Measurements from ENCODE around the gene FAM20A.
"Not testable (repeated sequence)": the region's sequence is repeated elsewhere in the genome, so short reads cannot be mapped to it uniquely, and the experiment has no call there.

The FAM20A gene

GRCh38 chr17:68507576-68507975 lies 93.6 kb downstream of the FAM20A start:
- Histone ChIP-seq H3K4me2 (peak overlapping the region in 5 of 11 experiments; percentile 33 to 87 (median 51); a peak in 8 of 22 replicates), H4K20me1 (peaks cover 0 to under 1% (median 0%) of the 10 kb centered on the region in 11 experiments; a peak in 3 of 22 replicates), H3K27me3 (no peaks in the 10 kb centered on the region; a peak in 1 of 22 replicates), H3K4me1 (peaks cover 8 to 46% (median 24%) of the 10 kb centered on the region in 10 experiments), H3K9ac (no peak overlapping the region), H3K4me3 (no peak overlapping the region), H3K27ac (peak overlapping the region in 2 of 11 experiments; percentile 5 to 37; a peak in 1 of 22 replicates), H3K9me3 (replicated peaks in 1 of 11) (peaks cover 0 to 7% (median 0%) of the 10 kb centered on the region in 11 experiments; a peak in 2 of 22 replicates), H3K36me3 (no peaks in the 10 kb centered on the region)
- TF ChIP-seq Cebpa-rat (IDR thresholded peaks at IDR 0.05), result no peak

GRCh38 chr17:68505951-68506350 lies 95.2 kb downstream of the FAM20A start:
- no peak overlapping the region for H3K27ac ChIP-seq
- no peaks in the 10 kb centered on the region for H4K20me1 ChIP-seq
- H3K9me3 ChIP-seq (replicated peaks in 1 of 11), result peaks cover 0 to 7% (median 0%) of the 10 kb centered on the region in 11 experiments; a peak in 2 of 22 replicates
- no peaks in the 10 kb centered on the region for H3K36me3 ChIP-seq
- H3K4me1 ChIP-seq, result peaks cover under 1 to 39% (median 17%) of the 10 kb centered on the region in 10 experiments; a peak in 18 of 20 replicates
- no peak for TF ChIP-seq Cebpa-rat (IDR thresholded peaks at IDR 0.05)
- no peaks in the 10 kb centered on the region for H3K27me3 ChIP-seq
- H3K9ac ChIP-seq, result no peak overlapping the region
- no peak overlapping the region for H3K4me3 ChIP-seq
- H3K4me2 ChIP-seq, result no peak overlapping the region

- Histone ChIP-seq H3K4me3 (no peak overlapping the region), H3K4me2 (no peak overlapping the region)
- no peak for TF ChIP-seq Cebpa-rat (IDR thresholded peaks at IDR 0.05)
Observed at GRCh38 chr17:68501074-68501473, 100.1 kb downstream of the FAM20A start.

GRCh38 chr17:68499587-68499986 lies 101.6 kb downstream of the FAM20A start:
- H3K4me3 ChIP-seq, result no peak overlapping the region
- peaks cover 8 to 40% (median 17%) of the 10 kb centered on the region in 10 experiments; a peak in 19 of 20 replicates for H3K4me1 ChIP-seq
- H3K27ac ChIP-seq, result no peak overlapping the region
- no peak for TF ChIP-seq Cebpa-rat (IDR thresholded peaks at IDR 0.05)
- no peak overlapping the region for H3K9ac ChIP-seq
- peaks cover 0 to 13% (median 7%) of the 10 kb centered on the region in 11 experiments; a peak in 7 of 22 replicates for H3K9me3 ChIP-seq (replicated peaks in 1 of 11)
- H3K36me3 ChIP-seq, result no peaks in the 10 kb centered on the region
- H4K20me1 ChIP-seq, result no peaks in the 10 kb centered on the region
- H3K27me3 ChIP-seq, result no peaks in the 10 kb centered on the region
- peak overlapping the region in 2 of 11 experiments; percentile 93 to 94; a peak in 6 of 22 replicates for H3K4me2 ChIP-seq

More at GRCh38 chr17:68501074-68501473, 100.1 kb downstream of the FAM20A start:
- H4K20me1 ChIP-seq, result no peaks in the 10 kb centered on the region
- no peaks in the 10 kb centered on the region for H3K27me3 ChIP-seq
- H3K4me1 ChIP-seq, result peaks cover 8 to 40% (median 17%) of the 10 kb centered on the region in 10 experiments; a peak in 19 of 20 replicates
- no peak overlapping the region for H3K9ac ChIP-seq
- no peak overlapping the region for H3K27ac ChIP-seq
- no peaks in the 10 kb centered on the region for H3K36me3 ChIP-seq
- H3K9me3 ChIP-seq (replicated peaks in 1 of 11), result peaks cover 0 to 13% (median 7%) of the 10 kb centered on the region in 11 experiments; a peak in 7 of 22 replicates

- Histone ChIP-seq H4K20me1 (no peaks in the 10 kb centered on the region), H3K4me1 (peaks cover 8 to 41% (median 17%) of the 10 kb centered on the region in 10 experiments; a peak in 19 of 20 replicates)
Observed at GRCh38 chr17:68498479-68499326, 102.5 kb downstream of the FAM20A start.

GRCh38 chr17:68497885-68498319 lies 103.3 kb downstream of the FAM20A start:
- Histone ChIP-seq H3K4me2 (peak overlapping the region; percentile 26 to 94 (median 61)), H3K27ac (peak overlapping the region in 9 of 11 experiments; percentile 46 to 74 (median 65); a peak in 16 of 22 replicates), H3K4me1 (peaks cover 8 to 49% (median 17%) of the 10 kb centered on the region in 10 experiments; a peak in 19 of 20 replicates), H3K27me3 (no peaks in the 10 kb centered on the region), H3K36me3 (no peaks in the 10 kb centered on the region), H3K9ac (peak overlapping the region in 6 of 11 experiments; percentile 4 to 57 (median 32); a peak in 5 of 22 replicates), H4K20me1 (no peaks in the 10 kb centered on the region), H3K9me3 (replicated peaks in 1 of 11) (peaks cover 0 to 10% (median 6%) of the 10 kb centered on the region in 11 experiments; a peak in 7 of 22 replicates), H3K4me3 (no peak overlapping the region)
- TF ChIP-seq Cebpa-rat (IDR thresholded peaks at IDR 0.05), result no peak

More at GRCh38 chr17:68498479-68499326, 102.5 kb downstream of the FAM20A start:
- no peaks in the 10 kb centered on the region for H3K36me3 ChIP-seq
- H3K4me3 ChIP-seq, result no peak overlapping the region
- peak overlapping the region in 6 of 11 experiments; percentile 4 to 57 (median 32); a peak in 7 of 22 replicates for H3K9ac ChIP-seq
- peak overlapping the region in 9 of 11 experiments; percentile 46 to 74 (median 65); a peak in 17 of 22 replicates for H3K27ac ChIP-seq
- no peak for TF ChIP-seq Cebpa-rat (IDR thresholded peaks at IDR 0.05)
- H3K27me3 ChIP-seq, result no peaks in the 10 kb centered on the region
- peak overlapping the region; percentile 26 to 94 (median 61) for H3K4me2 ChIP-seq
- H3K9me3 ChIP-seq (replicated peaks in 1 of 11), result peaks cover 0 to 10% (median 7%) of the 10 kb centered on the region in 11 experiments; a peak in 7 of 22 replicates

GRCh38 chr17:68495081-68495480 lies 106.1 kb downstream of the FAM20A start:
- Histone ChIP-seq H3K27ac (no peak overlapping the region), H3K4me1 (peaks cover 16 to 71% (median 40%) of the 10 kb centered on the region in 10 experiments), H3K9me3 (replicated peaks in 1 of 11) (peaks cover 0 to 8% (median 2%) of the 10 kb centered on the region in 11 experiments; a peak in 7 of 22 replicates), H4K20me1 (no peaks in the 10 kb centered on the region), H3K27me3 (no peaks in the 10 kb centered on the region), H3K4me3 (no peak overlapping the region), H3K36me3 (no peaks in the 10 kb centered on the region), H3K9ac (no peak overlapping the region), H3K4me2 (no peak overlapping the region)
- no peak for TF ChIP-seq Cebpa-rat (IDR thresholded peaks at IDR 0.05)

GRCh38 chr17:68492394-68493054 lies 108.6 kb downstream of the FAM20A start:
- H3K9me3 ChIP-seq (replicated peaks in 1 of 11); H3K27me3 ChIP-seq; H4K20me1 ChIP-seq; H3K4me3 ChIP-seq; H3K36me3 ChIP-seq: not testable (repeated sequence)
- Histone ChIP-seq H3K4me1 (peaks cover 20 to 66% (median 39%) of the 10 kb centered on the region in 10 experiments), H3K9ac (peak overlapping the region in 4 of 11 experiments; percentile 42 to 60 (median 52); a peak in 4 of 22 replicates), H3K27ac (peak overlapping the region in 7 of 11 experiments; percentile 40 to 78 (median 68); a peak in 11 of 22 replicates), H3K4me2 (peak overlapping the region in 8 of 11 experiments; percentile 42 to 87 (median 81); a peak in 15 of 22 replicates)

Data from BLaER1 treated with 17β-estradiol and CSF1 and Interleukin-3, amounts not matched to agents 10 nM and 100 nM (cell line).